ENCODE results near the gene TCP10L.
"Not testable (repeated sequence)": the region's sequence is repeated elsewhere in the genome, so short reads cannot be mapped to it uniquely, and the experiment has no call there.

Gene TCP10L

DNA sequence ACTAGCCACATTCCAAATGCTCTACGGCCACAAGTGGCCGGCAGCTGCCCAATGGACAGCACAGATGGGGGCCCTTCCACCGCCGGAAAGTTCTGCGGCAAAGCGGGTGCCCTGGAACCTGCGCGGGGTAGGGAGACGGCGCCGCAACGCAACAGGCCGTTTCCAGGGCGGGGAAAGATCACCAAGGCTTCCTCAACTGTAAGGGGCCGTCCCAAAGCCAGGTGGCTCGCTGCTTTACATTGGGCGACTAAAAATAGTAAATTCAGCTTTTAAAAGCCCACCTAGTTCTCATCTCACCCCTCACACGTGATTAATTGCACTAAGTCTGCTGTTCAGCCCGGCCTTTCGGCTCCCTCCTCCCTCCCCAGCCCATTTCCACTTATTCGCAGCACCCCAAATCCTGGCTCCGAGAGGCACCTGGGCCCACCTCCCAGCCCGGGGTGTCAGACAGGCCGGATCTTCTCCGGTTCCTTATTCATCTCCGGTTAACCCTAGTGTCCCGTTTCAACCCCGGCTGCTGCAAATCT is 26.2 kb upstream of the TCP10L start (continued):
- TF ChIP-seq ZNF692 (tag by site-specific recombination; IDR thresholded peaks at IDR 0.05) (peak; percentile 89), ZBTB48 (tag by site-specific recombination; IDR thresholded peaks at IDR 0.05) (peak; percentile 51; the same call in 1 of the 2 replicates), SP2 (tag by site-specific recombination; IDR thresholded peaks at IDR 0.05) (peak; percentile 41), GLIS2 (tag by site-specific recombination; IDR thresholded peaks at IDR 0.05) (0 out of 2 replicates have a peak, but pooled peaks have one; percentile 24), ZNF677 (tag by site-specific recombination; IDR thresholded peaks at IDR 0.05) (no peak), ZFP69B (tag by site-specific recombination; IDR thresholded peaks at IDR 0.05) (peak; percentile 85), ZBTB20 (tag by site-specific recombination; IDR thresholded peaks at IDR 0.05) (peak; percentile 99), ZNF792 (tag by site-specific recombination; IDR thresholded peaks at IDR 0.05) (0 out of 2 replicates have a peak, but pooled peaks have one; percentile 9), SCRT1 (tag by site-specific recombination; IDR thresholded peaks at IDR 0.05; ENCODE audit: borderline replicate concordance) (peak; percentile 87)

- H3K4me1 ChIP-seq (ENCODE audit: control insufficient read depth, insufficient read depth, low read length); H3K9me3 ChIP-seq (ENCODE audit: control insufficient read depth, insufficient read depth, low read depth, low read length); POLR2A ChIA-PET; H3K27ac ChIP-seq (ENCODE audit: extremely low read depth, low read depth, low read length): not testable (repeated sequence)
- CTCF ChIA-PET = interaction anchor here (0.7 to 5.5 kb wide), 2 partner anchors 11 to 206 kb away, joined by 4 to 45 read pairs; no protein-coding TSS in a partner anchor
- H3K36me3 ChIP-seq (ENCODE audit: control insufficient read depth in 2 of 2, insufficient read depth in 1 of 2, low read length in 2 of 2) = peaks cover 27 to 40% of the 10 kb centered on the region in 2 experiments
- peak overlapping the region; percentile 17 for H3K4me3 ChIP-seq (ENCODE audit: low read depth, low read length)
Measured at GRCh38 chr21:32610940-32611339, 25.6 kb upstream of the TCP10L start.

- no peaks in the 10 kb centered on the region for H3K4me1 ChIP-seq (ENCODE audit: control insufficient read depth, insufficient read depth, low read length)
- TF ChIP-seq ZNF184 (tag by site-specific recombination; IDR thresholded peaks at IDR 0.05) = no peak
- TF ChIP-seq ZNF747 (tag by site-specific recombination; IDR thresholded peaks at IDR 0.05) = no peak
- no peak for TF ChIP-seq ZNF112 (tag by site-specific recombination; IDR thresholded peaks at IDR 0.05)
- no peak for TF ChIP-seq RBAK (tag by site-specific recombination; IDR thresholded peaks at IDR 0.05)
- no peak for TF ChIP-seq WT1 (tag by site-specific recombination; IDR thresholded peaks at IDR 0.05)
- TF ChIP-seq, protein P1, sequence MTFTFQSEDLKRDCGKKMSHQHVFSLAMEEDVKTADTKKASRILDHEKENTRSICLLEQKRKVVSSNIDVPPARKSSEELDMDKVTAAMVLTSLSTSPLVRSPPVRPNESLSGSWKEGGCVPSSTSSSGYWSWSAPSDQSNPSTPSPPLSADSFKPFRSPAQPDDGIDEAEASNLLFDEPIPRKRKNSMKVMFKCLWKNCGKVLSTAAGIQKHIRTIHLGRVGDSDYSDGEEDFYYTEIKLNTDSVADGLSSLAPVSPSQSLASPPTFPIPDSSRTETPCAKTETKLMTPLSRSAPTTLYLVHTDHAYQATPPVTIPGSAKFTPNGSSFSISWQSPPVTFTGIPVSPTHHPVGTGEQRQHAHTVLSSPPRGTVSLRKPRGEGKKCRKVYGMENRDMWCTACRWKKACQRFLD (tag by site-specific recombination; IDR thresholded peaks at IDR 0.05) = no peak
- no peak for TF ChIP-seq ZNF394 (tag by site-specific recombination; IDR thresholded peaks at IDR 0.05; ENCODE audit: borderline replicate concordance)
- no peak for TF ChIP-seq ZNF211 (tag by site-specific recombination; IDR thresholded peaks at IDR 0.05; ENCODE audit: low read depth)
- TF ChIP-seq ZNF302 (tag by site-specific recombination; IDR thresholded peaks at IDR 0.05; ENCODE audit: low read depth) = no peak
- TF ChIP-seq ZNF677 (tag by site-specific recombination; IDR thresholded peaks at IDR 0.05) = no peak
- no peak for TF ChIP-seq ZNF645 (tag by site-specific recombination; IDR thresholded peaks at IDR 0.05)
- TF ChIP-seq, protein P2, sequence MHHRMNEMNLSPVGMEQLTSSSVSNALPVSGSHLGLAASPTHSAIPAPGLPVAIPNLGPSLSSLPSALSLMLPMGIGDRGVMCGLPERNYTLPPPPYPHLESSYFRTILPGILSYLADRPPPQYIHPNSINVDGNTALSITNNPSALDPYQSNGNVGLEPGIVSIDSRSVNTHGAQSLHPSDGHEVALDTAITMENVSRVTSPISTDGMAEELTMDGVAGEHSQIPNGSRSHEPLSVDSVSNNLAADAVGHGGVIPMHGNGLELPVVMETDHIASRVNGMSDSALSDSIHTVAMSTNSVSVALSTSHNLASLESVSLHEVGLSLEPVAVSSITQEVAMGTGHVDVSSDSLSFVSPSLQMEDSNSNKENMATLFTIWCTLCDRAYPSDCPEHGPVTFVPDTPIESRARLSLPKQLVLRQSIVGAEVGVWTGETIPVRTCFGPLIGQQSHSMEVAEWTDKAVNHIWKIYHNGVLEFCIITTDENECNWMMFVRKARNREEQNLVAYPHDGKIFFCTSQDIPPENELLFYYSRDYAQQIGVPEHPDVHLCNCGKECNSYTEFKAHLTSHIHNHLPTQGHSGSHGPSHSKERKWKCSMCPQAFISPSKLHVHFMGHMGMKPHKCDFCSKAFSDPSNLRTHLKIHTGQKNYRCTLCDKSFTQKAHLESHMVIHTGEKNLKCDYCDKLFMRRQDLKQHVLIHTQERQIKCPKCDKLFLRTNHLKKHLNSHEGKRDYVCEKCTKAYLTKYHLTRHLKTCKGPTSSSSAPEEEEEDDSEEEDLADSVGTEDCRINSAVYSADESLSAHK (tag by site-specific recombination; IDR thresholded peaks at IDR 0.05) = no peak
- TF ChIP-seq ZNF18 (tag by site-specific recombination; IDR thresholded peaks at IDR 0.05) = no peak
- no peak for TF ChIP-seq ZFP3 (tag by site-specific recombination; IDR thresholded peaks at IDR 0.05; ENCODE audit: low read depth)
- CTCF ChIA-PET = interaction anchor here (0.6 to 5.5 kb wide), 5 partner anchors 9 to 206 kb away, joined by 3 to 45 read pairs (median 5); no protein-coding TSS in a partner anchor
- no peak overlapping the region for H3K27ac ChIP-seq (ENCODE audit: extremely low read depth, low read depth, low read length)
- POLR2A ChIA-PET = interaction anchor here (1.3 kb wide), 1 partner anchor 9 kb away, joined by 3 read pairs; no protein-coding TSS in a partner anchor
- no peaks in the 10 kb centered on the region for H3K9me3 ChIP-seq (ENCODE audit: control insufficient read depth, insufficient read depth, low read depth, low read length)
- H3K36me3 ChIP-seq (ENCODE audit: control insufficient read depth in 2 of 2, insufficient read depth in 1 of 2, low read length in 2 of 2) = peaks cover 37 to 61% of the 10 kb centered on the region in 2 experiments
- H3K4me3 ChIP-seq (ENCODE audit: low read depth, low read length) = no peak overlapping the region
Measured at GRCh38 chr21:32608851-32609250, 23.5 kb upstream of the TCP10L start.
